GM18502 (cell line): ENCODE measurements around the gene AP2A2.

Experiments used
- ATAC-seq: cut with Tn5 transposase; IDR thresholded peaks from one replicate; pipeline ENCODE4 v1.9.1; 2021; ENCODE audit warnings: mild to moderate bottlenecking; ENCODE audit not compliant: unreplicated experiment, poor library complexity

AP2A2 gene

DNA sequence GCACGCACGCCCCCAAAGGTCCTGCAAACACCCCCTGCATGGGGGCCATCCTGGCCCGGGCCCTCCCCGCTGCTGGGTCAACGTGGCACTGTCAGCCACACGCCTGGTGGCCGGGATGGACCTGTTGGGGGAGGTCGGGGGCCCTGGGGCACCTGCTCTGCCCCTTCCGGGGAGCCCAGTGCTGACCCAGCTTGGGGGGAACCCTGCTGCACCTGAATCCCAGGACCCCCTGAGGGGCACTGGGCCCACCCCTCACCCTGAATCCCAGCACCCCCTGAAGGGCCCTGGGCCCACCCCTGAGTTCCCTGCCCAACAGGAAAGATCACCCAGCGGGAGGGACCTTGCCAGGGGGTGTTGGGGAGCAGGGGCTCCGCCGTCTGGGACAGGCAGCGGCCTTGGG is 111.3 kb downstream of the AP2A2 start:
- ATAC-seq: no peak

DNA sequence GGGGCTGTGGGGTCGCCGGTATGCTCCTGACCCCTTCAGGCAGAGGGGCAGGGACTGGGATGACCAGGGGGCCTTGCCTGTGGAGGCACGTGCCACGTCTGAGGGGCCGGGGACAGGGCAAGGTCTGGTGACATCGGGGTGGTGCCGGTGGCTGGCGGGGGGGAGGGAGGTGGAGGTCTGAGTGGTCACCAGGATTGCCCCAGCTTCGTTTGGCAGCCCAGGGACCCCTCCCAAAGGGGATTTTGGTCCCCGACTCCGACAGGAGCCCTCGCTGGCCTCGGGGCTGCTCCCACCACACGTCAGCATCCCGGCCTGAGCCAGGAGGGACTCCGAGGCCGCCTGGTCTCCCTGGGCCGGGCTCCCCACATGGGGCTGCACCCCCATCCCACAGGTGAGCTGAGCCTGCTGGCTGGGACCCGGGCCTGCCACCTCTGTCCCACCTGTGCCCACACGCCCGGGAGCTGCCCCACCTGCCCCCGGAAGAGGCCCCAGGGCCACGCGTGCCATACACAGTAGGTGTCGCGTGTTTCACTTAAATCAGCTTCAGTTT is 111.9 kb downstream of the AP2A2 start:
- no peak for ATAC-seq

DNA sequence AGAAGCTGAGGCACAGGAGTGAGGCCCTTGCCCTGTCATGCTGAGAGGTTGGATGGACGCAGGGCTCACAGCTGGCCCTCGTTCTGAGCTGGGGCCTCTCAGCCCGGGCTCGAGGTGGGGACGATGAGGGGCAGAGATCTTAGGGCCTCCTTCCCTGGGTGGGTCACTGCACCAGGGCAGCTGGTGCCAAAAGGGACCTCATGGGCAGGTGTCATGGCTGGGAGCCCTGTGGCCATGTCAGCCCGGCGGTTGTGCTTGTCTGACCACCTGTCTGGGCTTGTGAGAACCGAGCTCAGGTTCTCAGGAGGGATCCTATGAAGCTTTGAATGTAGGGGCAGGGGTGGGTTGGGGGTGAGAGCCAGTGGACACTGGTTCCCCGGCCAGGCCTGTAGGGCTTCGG is 112.7 kb downstream of the AP2A2 start:
- no peak for ATAC-seq

DNA sequence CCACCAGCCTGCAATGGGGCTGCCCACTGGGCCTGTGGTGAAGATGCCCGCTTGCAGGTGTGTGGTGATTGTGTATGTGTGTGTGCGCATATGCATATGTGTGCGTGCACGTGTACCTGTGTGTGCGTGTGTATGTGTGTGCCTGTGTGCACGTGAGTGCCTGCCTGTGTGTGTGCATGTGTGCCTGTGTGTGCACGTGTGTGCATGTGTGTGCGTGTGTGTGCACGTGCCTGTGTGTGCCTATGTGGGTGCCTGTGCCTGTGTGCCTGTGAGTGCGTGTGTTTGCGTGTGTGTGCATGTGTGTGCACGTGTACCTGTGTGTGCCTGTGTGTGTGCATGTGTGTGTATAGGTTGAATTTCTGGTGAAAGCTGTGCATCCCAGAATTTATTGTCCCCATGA is 113.3 kb downstream of the AP2A2 start:
- no peak for ATAC-seq

DNA sequence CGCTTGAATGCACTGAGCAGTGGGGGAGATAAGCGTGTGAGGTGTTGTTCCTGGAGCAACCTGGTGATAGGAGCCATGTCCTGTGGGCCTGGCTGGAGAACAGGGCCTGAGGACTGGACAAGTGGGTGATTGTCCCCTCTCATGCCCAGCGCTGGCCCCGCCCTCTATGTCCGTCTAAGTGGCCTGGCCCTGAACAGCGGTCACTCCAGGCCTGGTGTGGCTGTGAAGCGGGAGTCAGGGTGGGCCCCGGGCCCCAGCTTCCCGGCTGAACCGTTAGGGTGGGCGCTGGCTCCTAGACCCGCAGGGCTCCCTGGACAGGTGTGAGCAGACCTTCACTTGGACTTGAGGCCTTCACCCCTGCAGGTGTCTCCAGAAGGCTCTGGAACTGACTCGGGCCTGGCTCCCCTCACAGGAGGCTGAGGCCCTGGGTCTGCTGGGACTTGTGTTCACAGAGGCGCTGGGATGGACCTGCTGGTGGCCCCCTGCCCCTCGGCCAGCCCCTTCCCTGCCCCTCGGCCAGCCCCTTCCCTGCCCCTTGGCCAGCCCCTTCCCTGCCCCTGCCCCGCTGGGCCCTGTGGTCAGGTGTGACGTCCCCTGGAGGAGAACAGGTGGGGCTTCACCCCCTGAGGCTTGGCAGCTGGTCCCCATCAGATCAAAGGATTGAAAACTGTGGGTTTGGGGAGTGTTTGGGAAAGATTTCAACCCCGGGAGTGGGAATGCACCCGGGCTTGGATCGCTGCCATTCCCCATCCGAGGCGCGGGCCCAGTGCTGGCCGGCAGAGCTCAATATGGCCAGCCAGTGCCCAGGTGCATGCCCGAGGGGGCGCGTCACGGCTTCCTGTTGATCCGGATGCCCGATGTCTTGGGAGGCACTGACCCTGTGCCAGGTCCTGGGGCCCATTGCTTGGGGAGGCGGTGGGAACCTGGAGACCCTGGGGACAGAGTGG is 114.1 kb downstream of the AP2A2 start:
- ATAC-seq: no peak

DNA sequence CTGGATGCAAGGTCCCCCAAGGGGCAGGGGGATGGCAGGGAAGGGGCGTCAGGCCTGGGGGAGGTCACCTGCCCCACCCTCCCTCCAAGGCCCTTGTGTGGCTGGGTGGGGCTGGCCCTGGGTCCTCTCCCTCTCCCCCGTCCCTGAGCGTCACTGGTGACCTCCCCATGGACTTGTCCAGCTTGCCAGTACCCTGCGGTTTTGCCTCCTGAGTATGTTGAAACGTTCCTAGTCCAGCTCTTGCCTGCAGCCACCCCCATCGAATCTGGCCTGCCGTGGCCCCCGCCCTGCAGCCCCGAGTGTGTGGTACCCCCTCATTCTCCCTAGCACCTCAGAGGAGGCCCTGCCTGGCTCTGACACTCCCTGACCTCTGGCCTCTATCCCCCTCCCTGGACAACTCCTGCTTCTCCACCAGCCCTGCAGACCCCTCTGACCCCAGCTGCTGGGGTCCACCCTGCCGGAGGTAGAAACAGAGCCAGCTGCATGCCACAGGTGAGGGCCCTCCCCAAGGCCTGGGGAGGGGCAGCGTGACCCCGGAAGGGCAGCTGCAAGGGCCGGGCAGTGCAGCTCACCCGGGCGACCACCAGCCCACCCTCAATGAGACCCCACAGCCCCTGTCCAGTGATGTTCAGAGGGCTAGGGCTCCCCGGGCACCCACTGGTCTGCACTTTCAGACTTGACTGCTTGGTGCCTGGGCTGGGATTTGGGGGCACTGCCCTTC is 114.9 kb downstream of the AP2A2 start:
- ATAC-seq: no peak

DNA sequence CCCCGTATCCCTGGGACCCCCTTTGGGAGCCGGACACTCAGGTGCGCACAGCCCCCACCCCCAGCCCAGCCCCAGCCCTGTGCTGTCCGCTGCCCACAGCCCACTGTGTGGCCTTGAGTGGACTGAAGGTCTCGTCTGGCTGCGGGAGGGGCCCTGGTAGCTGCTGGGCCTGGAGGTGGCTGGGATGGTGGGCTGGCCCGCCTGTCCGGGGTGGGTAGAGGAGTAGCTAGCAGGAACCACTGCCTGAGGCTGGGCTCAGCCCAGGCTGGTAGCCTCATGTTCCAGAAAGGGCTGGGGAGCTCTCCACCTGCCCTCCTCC is 115.4 kb downstream of the AP2A2 start:
- no peak for ATAC-seq

DNA sequence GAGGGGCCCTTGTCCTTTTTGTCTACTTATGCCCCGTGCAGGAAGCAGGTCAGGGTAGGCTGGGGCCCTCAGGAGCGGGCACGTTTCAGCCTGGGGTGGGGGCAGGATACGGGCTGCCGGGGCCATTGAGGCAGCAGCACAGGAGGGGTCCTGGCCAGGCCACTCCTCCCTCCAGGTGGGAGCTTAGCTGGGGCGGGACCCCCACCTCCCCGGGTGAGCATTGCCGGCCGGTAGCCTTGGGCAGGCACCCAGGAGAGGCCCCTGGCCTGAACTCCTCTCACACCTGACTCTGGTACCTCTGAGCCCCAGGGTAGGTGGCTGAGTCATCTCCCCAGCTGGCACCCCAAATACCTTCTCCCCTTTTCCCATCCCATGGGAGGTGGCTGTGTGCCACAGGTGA is 115.8 kb downstream of the AP2A2 start:
- ATAC-seq: no peak

DNA sequence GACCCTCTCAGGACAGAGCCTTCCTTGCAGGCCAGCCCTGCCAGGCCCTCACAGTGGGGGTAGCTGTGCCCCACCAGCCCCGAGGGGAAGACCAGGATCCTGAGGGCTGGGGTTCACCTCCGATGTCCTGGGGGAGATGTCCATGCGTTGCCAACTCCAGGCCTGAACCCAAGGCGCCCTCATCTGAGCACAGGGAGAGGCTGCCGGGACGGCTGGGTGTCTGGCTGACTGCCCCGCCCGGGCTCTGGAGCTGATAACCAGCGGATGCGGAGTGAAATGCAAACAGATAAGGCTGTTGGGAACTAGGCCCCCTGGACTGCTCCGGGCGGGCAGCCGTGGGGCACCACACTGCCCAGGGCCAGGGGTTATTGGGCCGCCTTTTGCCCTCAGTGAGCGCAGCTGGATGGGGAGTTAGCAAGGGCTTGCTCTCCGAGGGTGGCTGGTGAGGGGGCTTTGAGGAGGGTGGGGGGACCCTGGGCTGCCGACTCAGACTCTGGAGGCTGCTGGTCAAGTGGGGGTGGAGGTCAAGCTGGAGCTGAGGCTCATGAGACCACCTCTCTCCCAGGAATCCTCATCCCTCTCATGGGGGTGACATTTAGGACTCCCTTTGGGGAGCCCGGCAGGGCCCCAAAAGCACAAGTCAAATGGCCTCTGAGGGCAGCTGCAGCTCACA is 116.4 kb downstream of the AP2A2 start:
- no peak for ATAC-seq

DNA sequence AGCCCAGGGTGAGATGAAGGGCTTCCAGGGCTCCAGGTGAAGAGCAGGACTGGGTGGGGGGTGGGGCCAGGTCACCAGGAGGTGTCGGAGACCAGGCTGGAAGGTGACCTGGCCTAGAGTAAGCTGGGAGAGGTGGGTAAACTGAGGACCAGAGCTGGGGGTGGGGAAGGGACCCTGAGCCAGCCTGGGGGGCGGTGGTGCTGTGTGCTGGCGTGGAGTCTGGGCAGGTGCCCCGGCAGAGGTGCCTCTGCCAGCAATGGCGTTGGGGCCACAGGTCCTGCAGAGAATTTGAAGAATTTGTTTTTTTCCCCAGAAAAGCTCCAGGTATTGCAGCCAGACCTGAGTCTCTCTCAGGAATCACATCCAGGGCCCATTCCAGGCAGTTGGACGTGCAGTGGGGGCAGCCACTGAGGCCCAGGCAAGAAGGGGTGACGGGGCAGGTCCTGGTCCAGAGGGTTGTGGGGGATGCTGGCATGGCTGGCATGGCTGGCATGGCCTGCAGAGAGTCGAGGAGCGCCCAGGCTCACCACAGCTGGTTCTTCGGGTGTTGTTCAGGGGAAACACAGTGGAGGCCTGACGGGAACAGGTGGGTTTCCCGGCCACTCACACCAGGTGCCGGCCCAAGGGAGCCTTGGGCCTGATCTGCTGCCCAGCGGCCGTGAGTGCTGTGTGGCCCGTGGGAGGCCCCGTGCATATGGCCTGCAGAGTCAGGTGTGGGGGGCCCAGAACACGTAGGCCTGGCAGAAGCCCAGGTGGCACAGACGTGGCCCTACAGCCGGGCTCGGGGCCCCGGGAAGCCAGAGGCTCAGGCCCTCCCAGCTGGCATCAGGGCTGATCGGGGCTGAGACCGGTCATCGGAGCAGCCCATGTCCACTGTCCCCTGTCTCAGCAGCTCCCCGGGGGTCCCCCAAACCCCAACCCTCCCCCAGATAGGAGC is 117.2 kb downstream of the AP2A2 start:
- ATAC-seq: no peak

DNA sequence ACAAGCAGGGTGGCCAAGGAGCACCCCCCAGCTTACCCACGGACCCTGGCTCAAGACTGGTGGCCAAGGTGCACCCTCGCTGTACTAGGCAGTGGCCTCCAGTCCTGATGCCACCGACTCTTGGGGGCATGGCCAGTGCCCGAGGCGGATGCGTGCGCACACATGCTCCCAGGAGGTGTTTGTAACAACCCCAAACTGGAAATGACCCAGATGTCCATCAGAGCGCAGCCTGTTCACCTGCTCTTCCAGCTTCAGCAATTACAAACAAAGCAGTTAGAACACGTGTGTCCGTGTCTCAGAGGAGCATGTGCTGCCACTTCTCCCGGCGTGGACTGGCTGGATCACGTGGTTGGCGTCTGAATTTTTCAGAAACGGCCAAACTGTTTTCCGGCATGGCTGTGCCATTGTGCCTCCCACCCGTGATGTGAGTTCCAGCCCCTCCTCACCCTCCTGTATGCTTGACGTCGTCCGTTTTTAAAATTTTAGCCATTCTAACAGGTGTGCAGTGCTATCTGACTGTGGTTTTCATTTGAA is 118.0 kb downstream of the AP2A2 start:
- no peak for ATAC-seq

DNA sequence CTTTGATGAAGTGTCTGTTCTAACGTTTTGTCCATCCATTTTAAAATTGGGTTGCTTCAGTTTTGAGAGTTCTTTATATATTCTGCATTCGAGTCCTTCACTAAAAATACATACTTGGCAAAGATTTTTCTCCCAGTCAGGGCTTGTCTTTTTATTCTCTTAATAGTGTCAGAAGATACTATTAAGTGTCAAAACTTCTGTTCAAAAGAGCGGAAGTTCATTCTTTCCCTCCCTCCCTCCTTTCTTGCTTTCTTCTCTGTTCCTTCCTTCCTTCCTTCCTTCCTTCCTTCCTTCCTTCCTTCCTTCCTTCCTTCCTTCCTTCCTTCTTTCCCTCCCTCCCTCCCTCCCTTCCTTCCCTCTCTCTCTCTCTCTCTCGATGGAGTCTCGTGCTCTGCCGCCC is 118.5 kb downstream of the AP2A2 start:
- no peak for ATAC-seq

DNA sequence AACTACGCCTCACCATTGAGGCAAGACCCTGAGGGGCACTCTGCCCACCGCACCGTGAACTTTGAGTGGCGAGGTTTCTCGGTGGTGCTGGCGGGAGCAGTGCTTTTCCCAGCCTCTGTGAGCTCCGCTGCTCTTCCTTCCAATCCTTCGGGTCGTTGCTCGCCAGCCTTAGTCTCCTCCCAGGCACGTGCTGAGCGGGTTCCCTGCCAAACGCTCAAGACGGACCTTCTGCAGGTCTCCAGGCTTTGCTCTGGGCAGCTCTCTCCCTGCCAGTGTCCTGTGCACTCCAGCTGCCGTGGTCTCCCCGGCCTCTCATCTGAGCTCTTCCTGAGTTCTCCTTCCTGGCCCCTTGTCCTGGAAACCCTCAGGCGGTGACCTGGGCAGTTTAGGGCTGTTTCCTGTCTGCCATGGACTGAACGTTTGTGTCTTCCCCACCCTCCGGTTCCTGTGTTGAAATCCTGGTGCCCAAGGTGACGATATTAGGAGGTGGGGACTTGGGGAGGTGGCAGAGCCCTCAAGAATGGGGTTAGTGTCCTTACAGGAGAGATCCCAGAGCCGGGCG is 122.0 kb downstream of the AP2A2 start:
- ATAC-seq: no peak

DNA sequence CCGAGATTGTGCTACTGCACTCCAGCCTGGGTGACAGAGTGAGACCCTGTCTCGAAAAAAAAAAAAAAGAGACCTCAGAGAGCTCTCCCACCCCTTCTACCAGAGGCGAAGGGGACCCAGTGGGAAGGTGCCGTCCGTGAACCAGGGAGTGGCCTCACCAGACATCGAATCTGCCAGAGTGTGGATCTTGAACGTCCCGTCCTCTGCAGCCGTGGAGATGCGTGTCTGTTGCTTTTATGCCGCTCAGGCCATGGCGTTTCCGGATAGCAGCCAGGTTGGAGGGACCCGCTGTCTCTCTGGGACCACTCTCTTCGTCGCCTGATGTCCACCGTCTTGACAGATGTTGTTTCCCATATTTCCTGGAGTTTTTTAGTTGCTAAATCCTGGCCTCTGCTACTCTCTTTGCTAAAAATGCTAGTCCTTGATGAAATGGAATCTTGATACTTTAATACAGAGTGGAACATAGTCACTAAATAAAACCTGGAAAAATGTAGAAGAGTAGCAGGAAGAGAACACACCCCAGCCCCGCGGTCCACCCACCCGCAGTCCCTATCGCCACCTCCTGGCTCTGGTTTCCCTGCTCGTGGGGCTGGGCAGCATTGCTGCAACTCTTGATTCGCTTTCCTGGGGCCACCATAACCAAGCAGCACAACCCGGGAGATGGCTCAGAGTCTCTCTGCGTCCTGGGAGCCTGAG is 122.9 kb downstream of the AP2A2 start:
- ATAC-seq: no peak

DNA sequence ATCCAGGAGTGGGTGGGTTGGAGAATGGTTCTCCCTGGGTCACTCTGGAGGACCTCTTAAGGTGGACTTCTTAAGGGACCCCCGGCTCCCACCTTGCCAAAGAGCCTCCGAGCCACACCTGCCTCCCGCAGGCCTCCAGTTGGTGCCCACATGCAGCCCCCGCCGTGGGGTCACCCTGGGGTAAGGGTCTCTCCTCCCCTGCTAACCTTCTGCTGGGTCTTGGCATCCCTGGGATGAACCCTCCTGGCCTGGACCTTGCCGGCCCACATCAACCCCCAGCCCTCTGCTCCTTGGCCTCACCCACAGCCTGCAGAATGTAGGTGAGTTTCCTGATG is 123.4 kb downstream of the AP2A2 start:
- ATAC-seq: no peak

DNA sequence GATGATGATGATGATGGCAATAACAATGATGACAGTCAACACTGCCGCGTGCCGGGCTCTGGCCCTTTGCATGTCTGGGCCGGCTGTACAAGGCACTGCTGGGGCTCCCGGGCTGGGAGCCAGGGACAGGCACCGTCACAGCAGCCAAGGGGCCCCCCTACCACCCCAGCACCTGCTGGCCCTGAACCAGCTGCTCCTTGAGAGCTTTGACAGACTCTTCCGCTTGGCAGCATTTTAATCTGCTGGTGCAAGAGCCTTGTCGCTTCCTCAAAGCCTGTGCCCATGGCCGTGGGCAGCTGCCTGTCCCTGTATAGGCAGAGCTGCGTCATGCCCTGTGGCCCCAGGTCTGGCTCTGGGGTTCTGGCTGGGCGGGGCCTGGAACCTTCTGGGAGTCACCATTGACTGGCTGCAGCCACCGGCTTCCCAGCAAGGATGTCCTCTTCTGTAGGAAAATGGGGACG is 123.8 kb downstream of the AP2A2 start:
- ATAC-seq: no peak

DNA sequence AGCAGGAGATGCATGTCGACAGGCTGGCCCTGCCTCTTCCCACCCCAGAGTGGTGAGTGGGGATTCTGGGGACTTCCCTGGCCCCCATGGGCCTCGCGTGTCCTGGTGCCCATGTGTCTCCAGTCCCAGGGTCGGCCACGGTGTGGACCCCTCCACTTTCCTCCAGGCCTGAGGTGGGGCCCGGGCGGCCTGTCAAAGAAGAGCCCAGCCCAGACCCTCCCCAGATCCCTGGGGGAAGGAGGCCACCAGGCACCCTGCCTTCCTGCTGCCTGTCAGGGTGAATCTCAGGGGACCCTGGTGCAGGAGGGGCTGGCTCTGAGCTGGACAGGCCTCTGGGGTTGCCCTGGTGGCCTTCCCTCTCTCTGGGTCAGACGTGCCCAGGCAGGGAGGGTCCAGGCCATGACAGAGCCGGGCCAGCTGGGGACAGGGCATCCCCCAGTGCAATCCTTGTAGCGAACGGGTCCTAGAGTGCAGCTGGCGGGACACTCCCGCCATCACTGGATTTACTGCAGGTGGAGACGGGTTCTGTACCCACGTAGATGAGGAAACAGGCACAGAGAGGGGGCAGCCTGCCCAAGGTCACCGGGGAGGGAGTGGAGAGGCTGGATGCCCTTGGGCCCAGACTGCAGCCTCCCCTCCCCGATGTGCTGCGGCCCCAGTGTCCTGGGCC is 124.4 kb downstream of the AP2A2 start:
- no peak for ATAC-seq
